Mesothelial cell of epicardium (in vitro differentiated cells): ENCODE data around the gene ADGRA3. TPM values are rescaled to one million over a fixed set of nuclear protein-coding genes. Genes with fewer than 3 reads are reported as not detected.

ENCODE experiments used
- DNase-seq, 2 experiments: peaks; one replicate each; pipeline ENCODE4 v3.0.0; 2021; ENCODE audit warnings: low spot score in 2 of 2; ENCODE audit not compliant: unreplicated experiment in 2 of 2
- H3K27ac Mint-ChIP-seq: 2 replicates; pipeline ENCODE4 v1.8.0; 2021; ENCODE audit warnings: mixed read lengths
- H3K27me3 Mint-ChIP-seq: 2 replicates; pipeline ENCODE4 v1.8.0; 2021; ENCODE audit warnings: low read depth, mixed read lengths
- H3K36me3 Mint-ChIP-seq: 2 replicates; pipeline ENCODE4 v1.8.0; 2021; ENCODE audit warnings: mixed read lengths
- H3K4me1 Mint-ChIP-seq: 2 replicates; pipeline ENCODE4 v1.8.0; 2021; ENCODE audit warnings: mixed read lengths
- H3K4me3 Mint-ChIP-seq: 2 replicates; pipeline ENCODE4 v1.8.0; 2021; ENCODE audit warnings: mild to moderate bottlenecking, moderate library complexity, mixed read lengths
- H3K9me3 Mint-ChIP-seq: 2 replicates; pipeline ENCODE4 v1.8.0; 2021; ENCODE audit warnings: mixed read lengths
- CTCF ChIP-seq: fragments of 200-600 bp; sonication (generic); IDR thresholded peaks from one replicate; pipeline ENCODE4 v1.5.0; 2021; ENCODE audit warnings: antibody characterized with exemption; ENCODE audit not compliant: unreplicated experiment
- total RNA-seq: library from RNA; stranded (reverse); gene quantifications from 3 replicates; pipeline ENCODE4 v1.2.1, GENCODE V29; 2021

The ADGRA3 gene
- total RNA-seq, 1 donor from 2014 or later = 109 TPM

GRCh38 chr4:22473268-22473667, 42.6 kb downstream of the ADGRA3 start:
- H3K9me3 Mint-ChIP-seq = peaks cover 7% of the 10 kb centered on the region
- no peak for TF ChIP-seq CTCF
- no peak for DNase-seq
- H3K27ac Mint-ChIP-seq = no peak overlapping the region
- no peak overlapping the region for H3K4me3 Mint-ChIP-seq
- H3K4me1 Mint-ChIP-seq = peaks cover 15% of the 10 kb centered on the region
- no peaks in the 10 kb centered on the region for H3K27me3 Mint-ChIP-seq
- peaks cover 34% of the 10 kb centered on the region for H3K36me3 Mint-ChIP-seq

- Mint-ChIP-seq H3K27me3 (no peaks in the 10 kb centered on the region), H3K4me3 (no peak overlapping the region), H3K4me1 (peaks cover 18% of the 10 kb centered on the region), H3K27ac (no peak overlapping the region), H3K9me3 (peaks cover 7% of the 10 kb centered on the region), H3K36me3 (peaks cover 36% of the 10 kb centered on the region)
- DNase-seq = no peak
- no peak for TF ChIP-seq CTCF
These were observed 43.8 kb downstream of the ADGRA3 start for GRCh38 chr4:22471999-22472461.

- peaks cover 39% of the 10 kb centered on the region for H3K36me3 Mint-ChIP-seq
- no peaks in the 10 kb centered on the region for H3K27me3 Mint-ChIP-seq
These were observed 44.4 kb downstream of the ADGRA3 start for GRCh38 chr4:22471419-22471818.

GRCh38 chr4:22466581-22466980, 49.3 kb downstream of the ADGRA3 start:
- peaks cover 10% of the 10 kb centered on the region for H3K9me3 Mint-ChIP-seq
- H3K36me3 Mint-ChIP-seq = peaks cover 46% of the 10 kb centered on the region
- H3K27me3 Mint-ChIP-seq = no peaks in the 10 kb centered on the region
- no peak overlapping the region for H3K4me3 Mint-ChIP-seq
- no peak overlapping the region for H3K27ac Mint-ChIP-seq
- TF ChIP-seq CTCF = no peak
- DNase-seq = no peak
- peaks cover 7% of the 10 kb centered on the region for H3K4me1 Mint-ChIP-seq

More at GRCh38 chr4:22471419-22471818, 44.4 kb downstream of the ADGRA3 start:
- Mint-ChIP-seq H3K27ac (no peak overlapping the region), H3K4me1 (peaks cover 18% of the 10 kb centered on the region), H3K9me3 (peaks cover 7% of the 10 kb centered on the region), H3K4me3 (no peak overlapping the region)
- no peak for DNase-seq
- no peak for TF ChIP-seq CTCF

- no peak for TF ChIP-seq CTCF
- H3K9me3 Mint-ChIP-seq = peaks cover 10% of the 10 kb centered on the region
- DNase-seq = no peak
- H3K4me3 Mint-ChIP-seq = no peak overlapping the region
- H3K27ac Mint-ChIP-seq = no peak overlapping the region
- peaks cover 6% of the 10 kb centered on the region for H3K4me1 Mint-ChIP-seq
- H3K36me3 Mint-ChIP-seq = peaks cover 44% of the 10 kb centered on the region
- no peaks in the 10 kb centered on the region for H3K27me3 Mint-ChIP-seq
These were observed 49.9 kb downstream of the ADGRA3 start for GRCh38 chr4:22465996-22466395.

- Mint-ChIP-seq H3K27ac (no peak overlapping the region), H3K4me1 (peaks cover 8% of the 10 kb centered on the region), H3K4me3 (no peak overlapping the region), H3K27me3 (no peaks in the 10 kb centered on the region), H3K36me3 (peaks cover 39% of the 10 kb centered on the region), H3K9me3 (peaks cover 10% of the 10 kb centered on the region)
- TF ChIP-seq CTCF = no peak
- no peak for DNase-seq
These were observed 50.5 kb downstream of the ADGRA3 start for GRCh38 chr4:22465349-22465748.
